GM23338 (cell line): ENCODE measurements around the gene SSTR5. TPM values are rescaled to one million over a fixed set of nuclear protein-coding genes. Genes with fewer than 3 reads are reported as not detected.

Source experiments
- ATAC-seq: fragments of 200-7000 bp; cut with Tn5 transposase; 3 replicates; pipeline ENCODE4 v1.9.1; 2020
- DNase-seq: peaks from one replicate; pipeline ENCODE4 v3.0.0-alpha.2; 2015; ENCODE audit warnings: low spot score
- H2AFZ ChIP-seq: fragments of 200-600 bp; sonication (generic); 2 replicates; pipeline ENCODE4 v1.8.0; 2016; ENCODE audit warnings: antibody characterized with exemption, mild to moderate bottlenecking, moderate library complexity
- H3F3A ChIP-seq: fragments of 200-600 bp; sonication (generic); replicated peaks from 2 replicates; pipeline ENCODE4 v1.8.0; 2017; ENCODE audit warnings: antibody characterized with exemption, mixed run types, low read depth
- H3K27ac ChIP-seq: fragments of 200-600 bp; sonication (generic); 2 replicates; pipeline ENCODE4 v1.6.1; 2016; ENCODE audit warnings: low read depth
- H3K27me3 ChIP-seq: fragments of 200-600 bp; sonication (generic); 2 replicates; pipeline ENCODE4 v1.8.0; 2016; ENCODE audit warnings: mild to moderate bottlenecking, mixed run types, moderate library complexity; ENCODE audit not compliant: insufficient read depth
- H3K36me3 ChIP-seq: fragments of 200-600 bp; sonication (generic); 2 replicates; pipeline ENCODE4 v1.8.0; 2016; ENCODE audit warnings: mild to moderate bottlenecking; ENCODE audit not compliant: insufficient read depth
- H3K4me1 ChIP-seq: fragments of 200-600 bp; sonication (generic); 2 replicates; pipeline ENCODE4 v1.8.0; 2016; ENCODE audit warnings: mild to moderate bottlenecking, moderate library complexity; ENCODE audit not compliant: insufficient read depth
- H3K4me2 ChIP-seq: fragments of 200-600 bp; sonication (generic); 2 replicates; pipeline ENCODE4 v1.7.1; 2017; ENCODE audit warnings: mixed run types
- H3K4me3 ChIP-seq: fragments of 200-600 bp; sonication (generic); 2 replicates; pipeline ENCODE4 v1.6.1; 2016; ENCODE audit warnings: mixed run types
- H3K79me2 ChIP-seq: fragments of 200-600 bp; sonication (generic); replicated peaks from 2 replicates; pipeline ENCODE4 v1.8.0; 2017; ENCODE audit warnings: mild to moderate bottlenecking; ENCODE audit not compliant: insufficient read depth
- H3K9me2 ChIP-seq: fragments of 200-600 bp; sonication (generic); 2 replicates; pipeline ENCODE4 v1.8.0; 2017; ENCODE audit not compliant: insufficient read depth
- H4K20me1 ChIP-seq: fragments of 200-600 bp; sonication (generic); replicated peaks from 2 replicates; pipeline ENCODE4 v1.8.0; 2017; ENCODE audit warnings: mild to moderate bottlenecking; ENCODE audit not compliant: insufficient read depth
- H3K27ac Mint-ChIP-seq: 2 replicates; pipeline ENCODE4 v1.8.0; 2020; ENCODE audit warnings: inconsistent platforms, mild to moderate bottlenecking, moderate library complexity, mixed read lengths
- H3K27me3 Mint-ChIP-seq: 3 replicates; pipeline ENCODE4 v1.8.0; 2022; ENCODE audit warnings: low read depth, mild to moderate bottlenecking, moderate library complexity, mixed read lengths, inconsistent platforms; ENCODE audit not compliant: insufficient read depth, poor library complexity
- H3K36me3 Mint-ChIP-seq: 3 replicates; pipeline ENCODE4 v1.8.0; 2021; ENCODE audit warnings: low read depth, mild to moderate bottlenecking, inconsistent platforms, moderate library complexity, mixed read lengths
- H3K4me1 Mint-ChIP-seq: 3 replicates; pipeline ENCODE4 v1.8.0; 2020; ENCODE audit warnings: mild to moderate bottlenecking, inconsistent platforms, mixed read lengths
- H3K4me3 Mint-ChIP-seq: 3 replicates; pipeline ENCODE4 v1.8.0; 2021; ENCODE audit warnings: moderate library complexity, mild to moderate bottlenecking, inconsistent platforms, mixed read lengths
- H3K9me3 Mint-ChIP-seq: 3 replicates; pipeline ENCODE4 v1.8.0; 2020; ENCODE audit warnings: moderate library complexity, mild to moderate bottlenecking, inconsistent platforms, mixed read lengths
- CREB1 ChIP-seq: fragments of 250-450 bp; sonication (Bioruptor Pico); IDR thresholded peaks from 2 replicates; pipeline ENCODE4 v1.5.0; 2020; ENCODE audit warnings: low read depth, mild to moderate bottlenecking, moderate library complexity
- ETS1 ChIP-seq: IDR thresholded peaks from 2 replicates; pipeline ENCODE4 v1.6.1; 2016; ENCODE audit warnings: antibody characterized with exemption
- EZH2 ChIP-seq: fragments of 200-600 bp; sonication (generic); IDR thresholded peaks from one replicate; pipeline ENCODE4 v1.8.0; 2017; ENCODE audit warnings: antibody characterized with exemption, mild to moderate bottlenecking, low read depth; ENCODE audit not compliant: unreplicated experiment
- NANOG ChIP-seq: IDR thresholded peaks from 2 replicates; pipeline ENCODE4 v1.6.1; 2016; ENCODE audit warnings: antibody characterized with exemption, borderline replicate concordance
- POLR2AphosphoS5 ChIP-seq: IDR thresholded peaks from 2 replicates; pipeline ENCODE4 v1.6.1; 2016; ENCODE audit warnings: antibody characterized with exemption, low read depth
- STAT1 ChIP-seq: IDR thresholded peaks from one replicate; pipeline ENCODE4 v1.6.1; 2016; ENCODE audit warnings: antibody characterized with exemption; ENCODE audit not compliant: unreplicated experiment
- ZNF114 ChIP-seq: fragments of 250-450 bp; sonication (Bioruptor Pico); IDR thresholded peaks from 2 replicates; pipeline ENCODE4 v1.5.0; 2020; ENCODE audit warnings: mild to moderate bottlenecking, moderate library complexity
- ZNF331 ChIP-seq: fragments of 250-450 bp; sonication (Bioruptor Pico); IDR thresholded peaks from 2 replicates; pipeline ENCODE4 v1.5.0; 2020; ENCODE audit warnings: low read depth, mild to moderate bottlenecking, moderate library complexity
- polyA plus RNA-seq: library from polyadenylated mRNA; unstranded; fragments of >200 nt; fragmentation: Nextera tagmentation; extraction: Ambion mirVana; gene quantifications from 2 replicates; pipeline ENCODE4 v1.2.1, GENCODE V29; 2016
- total RNA-seq: library from RNA; depleted of rRNA; stranded (reverse); fragments of >200 nt; shearing (Covaris generic); gene quantifications from 2 replicates; pipeline ENCODE4 v1.2.3, GENCODE V29; 2014
- TF ChIP-seq, protein P1 (sequence below): IDR thresholded peaks from one replicate; pipeline ENCODE4 v1.6.1; 2018; ENCODE audit warnings: antibody characterized with exemption; ENCODE audit not compliant: unreplicated experiment
- TF ChIP-seq, protein P2 (sequence below): fragments of 250-450 bp; sonication (Bioruptor Pico); IDR thresholded peaks from 2 replicates; pipeline ENCODE4 v1.5.0; 2020; ENCODE audit warnings: mild to moderate bottlenecking, moderate library complexity
- TF ChIP-seq, protein P3 (sequence below), 2 experiments: fragments of 200-600 bp in 1 of 2; sonication (generic) in 1 of 2; conservative IDR thresholded peaks; 2 replicates each; pipeline versions ENCODE4 v1.5.1 to v1.6.1; 2016 to 2017; ENCODE audit warnings: antibody characterized with exemption in 2 of 2, low read depth in 2 of 2, mild to moderate bottlenecking in 2 of 2, moderate library complexity in 1 of 2

The SSTR5 gene
- total and polyA plus RNA-seq, 2 experiments from 2014 or later, result 0.60 to 1.0 TPM

DNA sequence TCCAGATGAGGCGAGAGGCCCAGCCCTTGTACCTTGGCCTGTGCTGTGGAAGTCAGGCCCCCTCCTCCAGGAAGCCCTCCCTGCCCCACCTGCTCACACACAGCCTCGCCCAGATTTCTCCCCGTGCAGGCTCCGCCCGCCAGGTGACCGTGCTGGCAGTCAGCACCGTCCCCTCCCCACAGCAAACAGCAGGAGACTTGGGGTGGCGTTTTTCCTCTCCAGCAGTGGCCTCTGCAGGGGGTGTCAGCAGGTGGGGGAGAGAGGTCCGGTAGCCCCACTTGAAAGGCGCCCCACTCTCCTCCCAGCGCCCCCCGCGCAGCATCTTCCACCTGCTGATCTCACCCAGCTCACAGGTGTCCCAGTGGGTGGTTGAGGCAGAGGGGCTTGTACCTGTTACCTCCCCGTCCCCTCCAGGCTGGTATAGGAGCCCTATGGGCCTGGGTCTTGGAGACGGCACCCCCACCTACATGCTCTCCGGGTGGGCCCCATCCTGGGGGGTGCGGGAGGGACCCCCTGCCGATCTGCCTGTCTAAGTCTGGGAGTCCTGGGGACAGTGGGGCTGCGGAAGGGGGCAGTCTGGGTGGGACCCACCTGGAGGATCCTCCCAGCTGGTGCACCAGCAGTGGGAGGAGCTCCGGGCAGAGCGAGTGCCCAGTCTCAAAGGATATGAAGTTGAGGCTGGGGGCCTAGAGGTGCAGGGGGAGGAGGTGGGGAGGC lies 27.7 kb downstream of the SSTR5 start:
- H2AFZ ChIP-seq, result no peak overlapping the region
- TF ChIP-seq, protein P1, sequence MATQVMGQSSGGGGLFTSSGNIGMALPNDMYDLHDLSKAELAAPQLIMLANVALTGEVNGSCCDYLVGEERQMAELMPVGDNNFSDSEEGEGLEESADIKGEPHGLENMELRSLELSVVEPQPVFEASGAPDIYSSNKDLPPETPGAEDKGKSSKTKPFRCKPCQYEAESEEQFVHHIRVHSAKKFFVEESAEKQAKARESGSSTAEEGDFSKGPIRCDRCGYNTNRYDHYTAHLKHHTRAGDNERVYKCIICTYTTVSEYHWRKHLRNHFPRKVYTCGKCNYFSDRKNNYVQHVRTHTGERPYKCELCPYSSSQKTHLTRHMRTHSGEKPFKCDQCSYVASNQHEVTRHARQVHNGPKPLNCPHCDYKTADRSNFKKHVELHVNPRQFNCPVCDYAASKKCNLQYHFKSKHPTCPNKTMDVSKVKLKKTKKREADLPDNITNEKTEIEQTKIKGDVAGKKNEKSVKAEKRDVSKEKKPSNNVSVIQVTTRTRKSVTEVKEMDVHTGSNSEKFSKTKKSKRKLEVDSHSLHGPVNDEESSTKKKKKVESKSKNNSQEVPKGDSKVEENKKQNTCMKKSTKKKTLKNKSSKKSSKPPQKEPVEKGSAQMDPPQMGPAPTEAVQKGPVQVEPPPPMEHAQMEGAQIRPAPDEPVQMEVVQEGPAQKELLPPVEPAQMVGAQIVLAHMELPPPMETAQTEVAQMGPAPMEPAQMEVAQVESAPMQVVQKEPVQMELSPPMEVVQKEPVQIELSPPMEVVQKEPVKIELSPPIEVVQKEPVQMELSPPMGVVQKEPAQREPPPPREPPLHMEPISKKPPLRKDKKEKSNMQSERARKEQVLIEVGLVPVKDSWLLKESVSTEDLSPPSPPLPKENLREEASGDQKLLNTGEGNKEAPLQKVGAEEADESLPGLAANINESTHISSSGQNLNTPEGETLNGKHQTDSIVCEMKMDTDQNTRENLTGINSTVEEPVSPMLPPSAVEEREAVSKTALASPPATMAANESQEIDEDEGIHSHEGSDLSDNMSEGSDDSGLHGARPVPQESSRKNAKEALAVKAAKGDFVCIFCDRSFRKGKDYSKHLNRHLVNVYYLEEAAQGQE, result no peak
- TF ChIP-seq STAT1 (no peak), NANOG (no peak), POLR2AphosphoS5 (no peak), CREB1 (CRISPR knock-in tag) (no peak), ETS1 (no peak), ZNF331 (CRISPR knock-in tag) (no peak), ZNF114 (CRISPR knock-in tag) (no peak), EZH2 (no peak)
- TF ChIP-seq, protein P2, sequence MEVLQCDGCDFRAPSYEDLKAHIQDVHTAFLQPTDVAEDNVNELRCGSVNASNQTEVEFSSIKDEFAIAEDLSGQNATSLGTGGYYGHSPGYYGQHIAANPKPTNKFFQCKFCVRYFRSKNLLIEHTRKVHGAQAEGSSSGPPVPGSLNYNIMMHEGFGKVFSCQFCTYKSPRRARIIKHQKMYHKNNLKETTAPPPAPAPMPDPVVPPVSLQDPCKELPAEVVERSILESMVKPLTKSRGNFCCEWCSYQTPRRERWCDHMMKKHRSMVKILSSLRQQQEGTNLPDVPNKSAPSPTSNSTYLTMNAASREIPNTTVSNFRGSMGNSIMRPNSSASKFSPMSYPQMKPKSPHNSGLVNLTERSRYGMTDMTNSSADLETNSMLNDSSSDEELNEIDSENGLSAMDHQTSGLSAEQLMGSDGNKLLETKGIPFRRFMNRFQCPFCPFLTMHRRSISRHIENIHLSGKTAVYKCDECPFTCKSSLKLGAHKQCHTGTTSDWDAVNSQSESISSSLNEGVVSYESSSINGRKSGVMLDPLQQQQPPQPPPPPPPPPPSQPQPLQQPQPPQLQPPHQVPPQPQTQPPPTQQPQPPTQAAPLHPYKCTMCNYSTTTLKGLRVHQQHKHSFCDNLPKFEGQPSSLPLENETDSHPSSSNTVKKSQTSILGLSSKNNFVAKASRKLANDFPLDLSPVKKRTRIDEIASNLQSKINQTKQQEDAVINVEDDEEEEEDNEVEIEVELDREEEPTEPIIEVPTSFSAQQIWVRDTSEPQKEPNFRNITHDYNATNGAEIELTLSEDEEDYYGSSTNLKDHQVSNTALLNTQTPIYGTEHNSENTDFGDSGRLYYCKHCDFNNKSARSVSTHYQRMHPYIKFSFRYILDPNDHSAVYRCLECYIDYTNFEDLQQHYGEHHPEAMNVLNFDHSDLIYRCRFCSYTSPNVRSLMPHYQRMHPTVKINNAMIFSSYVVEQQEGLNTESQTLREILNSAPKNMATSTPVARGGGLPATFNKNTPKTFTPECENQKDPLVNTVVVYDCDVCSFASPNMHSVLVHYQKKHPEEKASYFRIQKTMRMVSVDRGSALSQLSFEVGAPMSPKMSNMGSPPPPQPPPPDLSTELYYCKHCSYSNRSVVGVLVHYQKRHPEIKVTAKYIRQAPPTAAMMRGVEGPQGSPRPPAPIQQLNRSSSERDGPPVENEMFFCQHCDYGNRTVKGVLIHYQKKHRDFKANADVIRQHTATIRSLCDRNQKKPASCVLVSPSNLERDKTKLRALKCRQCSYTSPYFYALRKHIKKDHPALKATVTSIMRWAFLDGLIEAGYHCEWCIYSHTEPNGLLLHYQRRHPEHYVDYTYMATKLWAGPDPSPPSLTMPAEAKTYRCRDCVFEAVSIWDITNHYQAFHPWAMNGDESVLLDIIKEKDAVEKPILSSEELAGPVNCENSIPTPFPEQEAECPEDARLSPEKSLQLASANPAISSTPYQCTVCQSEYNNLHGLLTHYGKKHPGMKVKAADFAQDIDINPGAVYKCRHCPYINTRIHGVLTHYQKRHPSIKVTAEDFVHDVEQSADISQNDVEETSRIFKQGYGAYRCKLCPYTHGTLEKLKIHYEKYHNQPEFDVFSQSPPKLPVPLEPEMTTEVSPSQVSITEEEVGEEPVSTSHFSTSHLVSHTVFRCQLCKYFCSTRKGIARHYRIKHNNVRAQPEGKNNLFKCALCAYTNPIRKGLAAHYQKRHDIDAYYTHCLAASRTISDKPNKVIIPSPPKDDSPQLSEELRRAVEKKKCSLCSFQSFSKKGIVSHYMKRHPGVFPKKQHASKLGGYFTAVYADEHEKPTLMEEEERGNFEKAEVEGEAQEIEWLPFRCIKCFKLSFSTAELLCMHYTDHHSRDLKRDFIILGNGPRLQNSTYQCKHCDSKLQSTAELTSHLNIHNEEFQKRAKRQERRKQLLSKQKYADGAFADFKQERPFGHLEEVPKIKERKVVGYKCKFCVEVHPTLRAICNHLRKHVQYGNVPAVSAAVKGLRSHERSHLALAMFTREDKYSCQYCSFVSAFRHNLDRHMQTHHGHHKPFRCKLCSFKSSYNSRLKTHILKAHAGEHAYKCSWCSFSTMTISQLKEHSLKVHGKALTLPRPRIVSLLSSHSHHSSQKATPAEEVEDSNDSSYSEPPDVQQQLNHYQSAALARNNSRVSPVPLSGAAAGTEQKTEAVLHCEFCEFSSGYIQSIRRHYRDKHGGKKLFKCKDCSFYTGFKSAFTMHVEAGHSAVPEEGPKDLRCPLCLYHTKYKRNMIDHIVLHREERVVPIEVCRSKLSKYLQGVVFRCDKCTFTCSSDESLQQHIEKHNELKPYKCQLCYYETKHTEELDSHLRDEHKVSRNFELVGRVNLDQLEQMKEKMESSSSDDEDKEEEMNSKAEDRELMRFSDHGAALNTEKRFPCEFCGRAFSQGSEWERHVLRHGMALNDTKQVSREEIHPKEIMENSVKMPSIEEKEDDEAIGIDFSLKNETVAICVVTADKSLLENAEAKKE (CRISPR knock-in tag), result no peak
- TF ChIP-seq, protein P3, sequence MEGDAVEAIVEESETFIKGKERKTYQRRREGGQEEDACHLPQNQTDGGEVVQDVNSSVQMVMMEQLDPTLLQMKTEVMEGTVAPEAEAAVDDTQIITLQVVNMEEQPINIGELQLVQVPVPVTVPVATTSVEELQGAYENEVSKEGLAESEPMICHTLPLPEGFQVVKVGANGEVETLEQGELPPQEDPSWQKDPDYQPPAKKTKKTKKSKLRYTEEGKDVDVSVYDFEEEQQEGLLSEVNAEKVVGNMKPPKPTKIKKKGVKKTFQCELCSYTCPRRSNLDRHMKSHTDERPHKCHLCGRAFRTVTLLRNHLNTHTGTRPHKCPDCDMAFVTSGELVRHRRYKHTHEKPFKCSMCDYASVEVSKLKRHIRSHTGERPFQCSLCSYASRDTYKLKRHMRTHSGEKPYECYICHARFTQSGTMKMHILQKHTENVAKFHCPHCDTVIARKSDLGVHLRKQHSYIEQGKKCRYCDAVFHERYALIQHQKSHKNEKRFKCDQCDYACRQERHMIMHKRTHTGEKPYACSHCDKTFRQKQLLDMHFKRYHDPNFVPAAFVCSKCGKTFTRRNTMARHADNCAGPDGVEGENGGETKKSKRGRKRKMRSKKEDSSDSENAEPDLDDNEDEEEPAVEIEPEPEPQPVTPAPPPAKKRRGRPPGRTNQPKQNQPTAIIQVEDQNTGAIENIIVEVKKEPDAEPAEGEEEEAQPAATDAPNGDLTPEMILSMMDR (conservative IDR thresholded peaks at IDR 0.05; ENCODE audit: low read depth in 2 of 2), result no peak
- H3K4me1 ChIP-seq, result no peaks in the 10 kb centered on the region
- no peak overlapping the region for H3K4me3 ChIP-seq
- no peaks in the 10 kb centered on the region for H3K36me3 ChIP-seq
- 0 out of 2 replicates have a peak, but pooled peaks cover 4% of the 10 kb centered on the region for H3F3A ChIP-seq
- ATAC-seq, result no peak
- H3K27me3 Mint-ChIP-seq, result peaks cover 3% of the 10 kb centered on the region
- H3K4me2 ChIP-seq, result no peak overlapping the region
- H3K27ac ChIP-seq, result no peak overlapping the region
- no peak overlapping the region for H3K27ac Mint-ChIP-seq
- no peaks in the 10 kb centered on the region for H3K79me2 ChIP-seq
- no peaks in the 10 kb centered on the region for H3K36me3 Mint-ChIP-seq
- H3K4me1 Mint-ChIP-seq, result no peaks in the 10 kb centered on the region
- no peaks in the 10 kb centered on the region for H3K27me3 ChIP-seq
- no peaks in the 10 kb centered on the region for H3K9me3 Mint-ChIP-seq
- DNase-seq, result no peak
- no peaks in the 10 kb centered on the region for H4K20me1 ChIP-seq
- no peak overlapping the region for H3K4me3 Mint-ChIP-seq
- H3K9me2 ChIP-seq, result no peaks in the 10 kb centered on the region
